ENCODE data around the gene OSBPL3.

The OSBPL3 gene

GRCh38 chr7:24965831-24966708 is 13.9 kb downstream of the OSBPL3 start:
- DNase-seq (ENCODE audit: low read depth) = no peak
- no peak for TF ChIP-seq CTCF (IDR thresholded peaks at IDR 0.05; ENCODE audit: low read length, missing control alignments)
- no peak overlapping the region for H3K4me3 ChIP-seq (replicated peaks; ENCODE audit: low read depth, low read length)

- DNase-seq (ENCODE audit: low read depth) = no peak
- TF ChIP-seq CTCF (IDR thresholded peaks at IDR 0.05; ENCODE audit: low read length, missing control alignments) = no peak
- H3K4me3 ChIP-seq (replicated peaks; ENCODE audit: low read depth, low read length) = no peak overlapping the region
Measured at GRCh38 chr7:24964191-24964590, 15.8 kb downstream of the OSBPL3 start.

- H3K4me3 ChIP-seq (replicated peaks; ENCODE audit: low read depth, low read length) = no peak overlapping the region
- DNase-seq (ENCODE audit: low read depth) = peak; percentile 56
- TF ChIP-seq CTCF (IDR thresholded peaks at IDR 0.05; ENCODE audit: low read length, missing control alignments) = no peak
Measured at GRCh38 chr7:24963218-24963617, 16.8 kb downstream of the OSBPL3 start.

- no peak for DNase-seq (ENCODE audit: low read depth)
- H3K4me3 ChIP-seq (replicated peaks; ENCODE audit: low read depth, low read length) = no peak overlapping the region
- TF ChIP-seq CTCF (IDR thresholded peaks at IDR 0.05; ENCODE audit: low read length, missing control alignments) = no peak
Measured at GRCh38 chr7:24962418-24962962, 17.5 kb downstream of the OSBPL3 start.

- no peak for DNase-seq (ENCODE audit: low read depth)
- H3K4me3 ChIP-seq (replicated peaks; ENCODE audit: low read depth, low read length) = no peak overlapping the region
- no peak for TF ChIP-seq CTCF (IDR thresholded peaks at IDR 0.05; ENCODE audit: low read length, missing control alignments)
Measured at GRCh38 chr7:24959735-24960485, 20.1 kb downstream of the OSBPL3 start.

- no peak for DNase-seq (ENCODE audit: low read depth)
- TF ChIP-seq CTCF (IDR thresholded peaks at IDR 0.05; ENCODE audit: low read length, missing control alignments) = no peak
- no peak overlapping the region for H3K4me3 ChIP-seq (replicated peaks; ENCODE audit: low read depth, low read length)
Measured at GRCh38 chr7:24958399-24958798, 21.6 kb downstream of the OSBPL3 start.

All from fibroblast of pulmonary artery (primary cell).